H1 (cell line): ENCODE results near the gene MACROD2. TPM values are rescaled to one million over a fixed set of nuclear protein-coding genes. Genes with fewer than 3 reads are reported as not detected.

Experiments
- CTCF ChIA-PET: fragments of 300-600 bp; sonication (Branson Sonifier 250); formaldehyde crosslinking; loops from one replicate; lab custom pipeline; 2021; ENCODE audit not compliant: partially characterized antibody; lab: Charles Lee
- POLR2A ChIA-PET: fragments of 300-600 bp; sonication (Branson Sonifier 250); formaldehyde crosslinking; loops from one replicate; lab custom pipeline; 2021; ENCODE audit warnings: inconsistent platforms; ENCODE audit not compliant: partially characterized antibody; lab: Charles Lee
- DNase-seq, 2 experiments: peaks; one replicate each; pipeline versions ENCODE4 v3.0.0 to v3.0.0-alpha.2; 2010 to 2022; ENCODE audit warnings: low spot score in 2 of 2, low read depth in 1 of 2, mixed read lengths in 1 of 2
- FAIRE-seq: peaks from 2 replicates; lab custom pipeline; 2011; peaks lifted over from hg19 to GRCh38; lab: Jason Lieb, UNC
- H2AFZ ChIP-seq: 2 replicates; pipeline ENCODE4 v1.8.1; 2012; ENCODE audit warnings: low read length, inconsistent platforms
- H2AK5ac ChIP-seq: 2 replicates; pipeline ENCODE4 v1.6.1; 2013; ENCODE audit warnings: low read depth, low read length
- H2BK120ac ChIP-seq: replicated peaks from 2 replicates; pipeline ENCODE3; 2013; ENCODE audit warnings: low read depth, low read length, inconsistent platforms
- H2BK12ac ChIP-seq: 2 replicates; pipeline ENCODE4 v1.6.1; 2013; ENCODE audit warnings: low read depth, low read length
- H2BK15ac ChIP-seq: 2 replicates; pipeline ENCODE4 v1.6.1; 2013; ENCODE audit warnings: low read length
- H2BK20ac ChIP-seq: 2 replicates; pipeline ENCODE4 v1.6.1; 2013; ENCODE audit warnings: low read length
- H2BK5ac ChIP-seq: 2 replicates; pipeline ENCODE4 v1.6.1; 2013; ENCODE audit warnings: low read depth, low read length
- H3K14ac ChIP-seq: 2 replicates; pipeline ENCODE4 v1.6.1; 2013; ENCODE audit warnings: inconsistent platforms; ENCODE audit not compliant: insufficient read length
- H3K18ac ChIP-seq: 2 replicates; pipeline ENCODE4 v1.6.1; 2013; ENCODE audit warnings: low read length; ENCODE audit errors: extremely low read depth
- H3K23ac ChIP-seq: 2 replicates; pipeline ENCODE4 v1.6.1; 2013; ENCODE audit warnings: inconsistent platforms; ENCODE audit not compliant: insufficient read length
- H3K23me2 ChIP-seq: 2 replicates; pipeline ENCODE4 v1.6.1; 2013; ENCODE audit warnings: low read depth, low read length
- H3K27ac ChIP-seq: 2 replicates; pipeline ENCODE4 v1.6.1; 2011; ENCODE audit warnings: low read depth, low read length, inconsistent platforms
- H3K27me3 ChIP-seq, 4 experiments: replicated peaks in 1 of 4; 1 replicate in 1 of 4; 2 replicates in 3 of 4; pipeline versions ENCODE4 v1.6.1 to v1.8.1; 2011 to 2013; ENCODE audit warnings: low read length in 3 of 4, mild to moderate bottlenecking in 3 of 4, inconsistent platforms in 2 of 4, mixed read lengths in 2 of 4, moderate library complexity in 1 of 4; ENCODE audit not compliant: control insufficient read depth in 3 of 4, insufficient read depth in 3 of 4; ENCODE audit errors: extremely low read depth in 1 of 4
- H3K36me3 ChIP-seq, 4 experiments: 2 replicates each; pipeline versions ENCODE4 v1.6.1 to v1.8.1; 2011 to 2013; ENCODE audit warnings: mild to moderate bottlenecking in 4 of 4, low read length in 3 of 4, moderate library complexity in 2 of 4, control low read depth in 1 of 4, inconsistent platforms in 1 of 4; ENCODE audit not compliant: insufficient read depth in 4 of 4, control insufficient read depth in 2 of 4
- H3K4ac ChIP-seq: replicated peaks from 2 replicates; pipeline ENCODE3; 2013; ENCODE audit warnings: low read length, low read depth, mixed read lengths, inconsistent platforms; ENCODE audit not compliant: insufficient read length
- H3K4me1 ChIP-seq, 4 experiments: replicated peaks in 1 of 4; 1 replicate in 1 of 4; 2 replicates in 3 of 4; pipeline versions ENCODE4 v1.6.1 to v1.8.1; 2011 to 2013; ENCODE audit warnings: low read length in 3 of 4, inconsistent platforms in 2 of 4, mixed read lengths in 1 of 4; ENCODE audit not compliant: insufficient read depth in 4 of 4, control insufficient read depth in 3 of 4
- H3K4me2 ChIP-seq, 2 experiments: 2 replicates each; pipeline versions ENCODE4 v1.6.1 to v1.8.1; 2011 to 2013; ENCODE audit warnings: low read depth in 2 of 2, low read length in 2 of 2, control low read depth in 1 of 2, inconsistent platforms in 1 of 2, mild to moderate bottlenecking in 1 of 2; ENCODE audit not compliant: insufficient read depth in 1 of 2
- H3K4me3 ChIP-seq, 4 experiments: fragments of 200-600, 300-600 bp in 1 of 4; sonication (generic), shearing (Covaris generic), sonication (Bioruptor Twin) in 1 of 4; 2 replicates each; pipeline versions ENCODE4 v1.5.1 to v1.8.1; 2011 to 2016; ENCODE audit warnings: low read length in 4 of 4, low read depth in 3 of 4, control low read depth in 2 of 4, inconsistent platforms in 2 of 4, mild to moderate bottlenecking in 2 of 4, mixed read lengths in 1 of 4, moderate library complexity in 1 of 4; ENCODE audit not compliant: insufficient read depth in 2 of 4; ENCODE audit errors: extremely low read depth in 1 of 4
- H3K56ac ChIP-seq: replicated peaks from 2 replicates; pipeline ENCODE3; 2013; ENCODE audit warnings: low read depth, mild to moderate bottlenecking, mixed read lengths, low read length, inconsistent platforms; ENCODE audit not compliant: insufficient read length
- H3K79me1 ChIP-seq: 2 replicates; pipeline ENCODE4 v1.6.1; 2013; ENCODE audit warnings: low read depth, low read length, control low read depth
- H3K79me2 ChIP-seq, 2 experiments: 2 replicates each; pipeline versions ENCODE4 v1.6.1 to v1.8.1; 2012 to 2013; ENCODE audit warnings: low read length in 2 of 2, mild to moderate bottlenecking in 2 of 2, inconsistent platforms in 1 of 2; ENCODE audit not compliant: insufficient read depth in 2 of 2, control insufficient read depth in 1 of 2
- H3K9ac ChIP-seq, 4 experiments: replicated peaks in 1 of 4; 1 replicate in 1 of 4; 2 replicates in 3 of 4; pipeline versions ENCODE4 v1.6.1 to v1.8.1; 2011 to 2013; ENCODE audit warnings: low read depth in 3 of 4, low read length in 3 of 4, control low read depth in 2 of 4, mild to moderate bottlenecking in 2 of 4, moderate library complexity in 2 of 4, inconsistent platforms in 1 of 4; ENCODE audit errors: extremely low read depth in 1 of 4
- H3K9me3 ChIP-seq, 2 experiments: 2 replicates each; pipeline versions ENCODE4 v1.6.1 to v1.8.1; 2012 to 2013; ENCODE audit warnings: mild to moderate bottlenecking in 2 of 2, moderate library complexity in 2 of 2, control low read depth in 1 of 2, inconsistent platforms in 1 of 2, low read depth in 1 of 2, low read length in 1 of 2, mixed read lengths in 1 of 2; ENCODE audit not compliant: insufficient read depth in 2 of 2
- H4K20me1 ChIP-seq, 2 experiments: replicated peaks in 1 of 2; 2 replicates each; pipeline versions ENCODE3 to v1.8.1; 2011 to 2013; ENCODE audit warnings: inconsistent platforms in 2 of 2, low read length in 2 of 2, mild to moderate bottlenecking in 1 of 2; ENCODE audit not compliant: insufficient read depth in 2 of 2, control insufficient read depth in 1 of 2
- H4K5ac ChIP-seq: 2 replicates; pipeline ENCODE4 v1.6.1; 2013; ENCODE audit warnings: low read length, low read depth, mixed read lengths, inconsistent platforms; ENCODE audit not compliant: insufficient read length
- H4K8ac ChIP-seq: 2 replicates; pipeline ENCODE4 v1.8.0; 2013; ENCODE audit warnings: mild to moderate bottlenecking, moderate library complexity, low read length, inconsistent platforms; ENCODE audit not compliant: insufficient read depth; ENCODE audit errors: extremely low read depth
- H4K91ac ChIP-seq: replicated peaks from 2 replicates; pipeline ENCODE3; 2013; ENCODE audit warnings: low read length, mixed read lengths, inconsistent platforms; ENCODE audit not compliant: insufficient read length
- ASH2L ChIP-seq: fragments of 200-600, 300-600 bp; sonication (generic); IDR thresholded peaks from one replicate; pipeline ENCODE4 v1.7.1; 2017; ENCODE audit warnings: low read length
- CHD2 ChIP-seq: IDR thresholded peaks from 2 replicates; pipeline ENCODE4 v1.6.1; 2012; ENCODE audit warnings: low read length, improper control_type of control experiment
- FOSL1 ChIP-seq: IDR thresholded peaks from 2 replicates; pipeline ENCODE4 v1.6.1; 2011; ENCODE audit warnings: mild to moderate bottlenecking, low read depth, low read length, moderate library complexity; ENCODE audit not compliant: insufficient read depth
- GTF2F1 ChIP-seq: IDR thresholded peaks from 2 replicates; pipeline ENCODE4 v1.6.1; 2012; ENCODE audit warnings: low read depth, low read length, improper control_type of control experiment, borderline replicate concordance
- NANOG ChIP-seq: IDR thresholded peaks from 2 replicates; pipeline ENCODE4 v1.6.1; 2011; ENCODE audit warnings: low read length, low read depth, mild to moderate bottlenecking, inconsistent platforms; ENCODE audit not compliant: insufficient read depth, poor library complexity, severe bottlenecking
- RAD21 ChIP-seq, 2 experiments: IDR thresholded peaks in 1 of 2; conservative IDR thresholded peaks in 1 of 2; 2 replicates each; pipeline ENCODE4 v1.6.1; 2011; ENCODE audit warnings: low read depth in 2 of 2, low read length in 2 of 2, improper control_type of control experiment in 1 of 2, inconsistent platforms in 1 of 2, mild to moderate bottlenecking in 1 of 2, moderate library complexity in 1 of 2
- RNF2 ChIP-seq: fragments of 200-900, 300-1000 bp; sonication (generic); IDR thresholded peaks from 2 replicates; pipeline ENCODE4 v1.7.1; 2016; ENCODE audit warnings: borderline replicate concordance, low read depth, mild to moderate bottlenecking, antibody characterized with exemption, low read length; ENCODE audit not compliant: poor library complexity, severe bottlenecking; ENCODE audit errors: missing control alignments
- SIN3A ChIP-seq, 2 experiments: IDR thresholded peaks in 1 of 2; conservative IDR thresholded peaks in 1 of 2; 2 replicates each; pipeline ENCODE4 v1.6.1; 2011 to 2012; ENCODE audit warnings: low read length in 2 of 2, improper control_type of control experiment in 1 of 2, low read depth in 1 of 2, mild to moderate bottlenecking in 1 of 2
- SIRT6 ChIP-seq: IDR thresholded peaks from one replicate; pipeline ENCODE4 v1.7.1; 2012; ENCODE audit warnings: low read length, inconsistent platforms
- SP1 ChIP-seq: IDR thresholded peaks from 2 replicates; pipeline ENCODE4 v1.6.1; 2011; ENCODE audit warnings: low read depth, low read length
- SP2 ChIP-seq: IDR thresholded peaks from 2 replicates; pipeline ENCODE4 v1.6.1; 2012; ENCODE audit warnings: mild to moderate bottlenecking, low read length, inconsistent platforms
- SP4 ChIP-seq: IDR thresholded peaks from 2 replicates; pipeline ENCODE4 v1.6.1; 2012; ENCODE audit warnings: low read length, inconsistent platforms
- SUZ12 ChIP-seq: fragments of 200-600 bp; sonication (generic); IDR thresholded peaks from 2 replicates; pipeline ENCODE4 v1.6.1; 2012; ENCODE audit warnings: mild to moderate bottlenecking, inconsistent platforms, low read length, moderate library complexity, mixed read lengths
- WGBS, 2 experiments: shearing (Covaris generic) in 1 of 2; methylation state at CpG; one replicate each; pipeline versions ENCODE4 v1.1.6 to v1.1.7; 2013 to 2015; ENCODE audit warnings: low lambda C conversion rate in 2 of 2, mixed read lengths in 2 of 2, inconsistent platforms in 1 of 2, low coverage in 1 of 2, missing lambda C conversion rate in 1 of 2; ENCODE audit not compliant: insufficient replicate concordance in 2 of 2, insufficient coverage in 1 of 2, insufficient read length in 1 of 2; ENCODE audit errors: extremely low coverage in 1 of 2, missing lambda C conversion rate in 1 of 2; 5-methylcytosine and 5-hydroxymethylcytosine counted together
- polyA plus RNA-seq, 7 experiments: library from polyadenylated mRNA; depleted of rRNA in 3 of 7; stranded (reverse) in 5 of 7; unstranded in 2 of 7; fragments of >200 nt in 5 of 7; fragments of 200-250 nt in 2 of 7; gene quantifications; 1 replicate in 5 of 7; 2 replicates in 1 of 7; 4 replicates in 1 of 7; pipeline versions ENCODE4 v1.2.1 to v1.2.3, GENCODE V29; 2011 to 2013; ENCODE audit warnings: missing spikeins in 2 of 7, mixed read lengths in 2 of 7
- total RNA-seq: library from RNA; stranded (reverse); fragmentation: NEBNext Ultra II Directional; extraction: Animal tissue kit (Norgen Biotek cat#: 25700); gene quantifications from 2 replicates; pipeline ENCODE4 v1.2.1, GENCODE V29; 2021
- TF ChIP-seq, protein P1 (sequence below): IDR thresholded peaks from 2 replicates; pipeline ENCODE4 v1.6.1; 2011; ENCODE audit warnings: low read length, improper control_type of control experiment

MACROD2 gene
- total and polyA plus RNA-seq, 2 of the 8 experiments (the other 6 are each of a cell fraction or from before 2014, with no cell fraction given) = 0.70 to 3.9 TPM

DNA sequence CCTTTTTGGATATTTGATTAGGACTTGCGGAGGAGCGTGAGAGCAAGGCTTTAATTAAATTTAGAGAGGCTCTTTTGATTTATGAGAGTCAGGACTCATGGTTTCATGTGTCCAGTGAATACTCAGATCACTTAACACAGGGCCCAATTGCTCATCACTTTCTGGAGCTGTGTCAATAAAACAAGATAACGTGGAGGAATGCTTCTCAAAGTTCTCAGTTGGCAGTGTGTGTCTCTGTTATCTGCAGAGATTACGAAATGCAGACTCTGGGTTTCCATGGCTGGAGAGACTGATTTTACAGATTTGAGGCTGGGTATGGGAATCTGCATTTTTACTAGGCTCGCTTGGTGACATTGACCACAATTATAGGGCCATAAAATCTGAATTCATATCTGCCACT is 677.8 kb downstream of the MACROD2 start:
- Histone ChIP-seq H3K23me2 (no peaks in the 10 kb centered on the region), H3K4ac (no peak overlapping the region), H4K91ac (no peak overlapping the region), H2BK15ac (no peak overlapping the region), H3K9ac (no peak overlapping the region), H3K23ac (no peak overlapping the region), H4K20me1 (no peaks in the 10 kb centered on the region), H3K4me1 (no peaks in the 10 kb centered on the region), H3K4me3 (no peak overlapping the region), H2BK120ac (no peak overlapping the region), H3K4me2 (no peak overlapping the region), H3K9me3 (no peaks in the 10 kb centered on the region), H3K27ac (no peak overlapping the region), H3K14ac (no peak overlapping the region), H2BK12ac (no peak overlapping the region), H3K36me3 (no peaks in the 10 kb centered on the region), H3K79me1 (no peaks in the 10 kb centered on the region), H3K79me2 (no peaks in the 10 kb centered on the region), H4K8ac (no peak overlapping the region), H2AK5ac (no peak overlapping the region), H2BK20ac (no peak overlapping the region), H3K56ac (no peak overlapping the region), H2AFZ (no peak overlapping the region), H3K18ac (no peak overlapping the region), H4K5ac (no peak overlapping the region), H2BK5ac (no peak overlapping the region), H3K27me3 (no peaks in the 10 kb centered on the region)
- 94% methylated on average over 5 of the region's 5 CpGs; no CpG with 5 or more reads in 1 of the 2 experiments for WGBS, 2 experiments
- ChIA-PET CTCF (no interaction called here), POLR2A (no interaction called here)
- FAIRE-seq (no peak), DNase-seq (no peak)
- TF ChIP-seq SUZ12 (no peak), NANOG (no peak), GTF2F1 (no peak), SP1 (no peak), SIN3A (conservative IDR thresholded peaks at IDR 0.05 in 1 of 2, IDR thresholded peaks at IDR 0.05 in 1 of 2; ENCODE audit: low read depth in 1 of 2, low read length in 2 of 2) (no peak), FOSL1 (no peak), RNF2 (no peak), CHD2 (no peak), ASH2L (no peak), SP4 (no peak), SIRT6 (no peak), RAD21 (IDR thresholded peaks at IDR 0.05 in 1 of 2, conservative IDR thresholded peaks at IDR 0.05 in 1 of 2; ENCODE audit: low read depth in 2 of 2, low read length in 2 of 2) (no peak), SP2 (no peak)
- TF ChIP-seq, protein P1, sequence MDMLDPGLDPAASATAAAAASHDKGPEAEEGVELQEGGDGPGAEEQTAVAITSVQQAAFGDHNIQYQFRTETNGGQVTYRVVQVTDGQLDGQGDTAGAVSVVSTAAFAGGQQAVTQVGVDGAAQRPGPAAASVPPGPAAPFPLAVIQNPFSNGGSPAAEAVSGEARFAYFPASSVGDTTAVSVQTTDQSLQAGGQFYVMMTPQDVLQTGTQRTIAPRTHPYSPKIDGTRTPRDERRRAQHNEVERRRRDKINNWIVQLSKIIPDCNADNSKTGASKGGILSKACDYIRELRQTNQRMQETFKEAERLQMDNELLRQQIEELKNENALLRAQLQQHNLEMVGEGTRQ = no peak
